DMS53 (cell line): ENCODE results near the gene CAMK1.

Experiments used
- DNase-seq: peaks from one replicate; lab custom pipeline; 2025; lab: John Stamatoyannopoulos, UW

The CAMK1 gene

DNA sequence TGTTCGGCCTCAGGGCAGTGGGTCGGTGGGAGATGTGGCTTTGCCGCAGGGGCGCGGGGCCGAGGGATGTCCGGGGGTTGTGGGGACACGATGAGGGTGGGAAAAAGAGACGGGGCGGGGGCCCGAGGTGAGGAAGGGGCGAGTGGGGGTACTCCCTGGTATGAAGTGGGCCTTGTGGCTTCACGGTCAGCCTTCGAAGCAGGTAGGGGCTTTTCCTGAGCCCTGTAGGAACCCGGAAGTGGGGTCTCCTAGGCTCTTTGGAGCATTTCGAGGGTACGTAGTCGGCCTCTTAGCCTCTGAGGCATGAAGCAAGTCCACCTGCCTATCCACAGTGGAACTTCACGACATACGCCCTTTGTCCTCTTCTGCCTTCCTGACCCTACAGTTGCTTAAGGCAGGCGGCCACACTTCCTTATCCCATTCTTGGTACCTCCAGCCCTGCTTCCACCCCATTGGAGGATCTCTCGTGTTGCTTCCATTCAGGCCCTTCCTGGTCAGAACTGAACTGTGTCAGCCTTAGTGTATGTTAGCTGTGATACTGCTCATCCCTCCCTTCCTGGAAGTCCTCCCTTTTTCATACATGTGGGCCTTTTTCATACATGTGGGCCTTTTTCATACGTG is 23.5 kb upstream of the CAMK1 start:
- peak; percentile 53 for DNase-seq

- DNase-seq = peak; percentile 90
These were observed 22.8 kb upstream of the CAMK1 start, which contains the start of the genes ARPC4 and TADA3 for GRCh38 chr3:9792405-9793160. ARPC4 (plus strand) TSS chr3:9793082; CDS start chr3:9793122, 40 bp downstream. TADA3 (minus strand) TSS chr3:9792473; CDS start chr3:9791466, 1,007 bp downstream.

- DNase-seq = no peak
These were observed 22.1 kb upstream of the CAMK1 start for GRCh38 chr3:9791790-9792404.

DNA sequence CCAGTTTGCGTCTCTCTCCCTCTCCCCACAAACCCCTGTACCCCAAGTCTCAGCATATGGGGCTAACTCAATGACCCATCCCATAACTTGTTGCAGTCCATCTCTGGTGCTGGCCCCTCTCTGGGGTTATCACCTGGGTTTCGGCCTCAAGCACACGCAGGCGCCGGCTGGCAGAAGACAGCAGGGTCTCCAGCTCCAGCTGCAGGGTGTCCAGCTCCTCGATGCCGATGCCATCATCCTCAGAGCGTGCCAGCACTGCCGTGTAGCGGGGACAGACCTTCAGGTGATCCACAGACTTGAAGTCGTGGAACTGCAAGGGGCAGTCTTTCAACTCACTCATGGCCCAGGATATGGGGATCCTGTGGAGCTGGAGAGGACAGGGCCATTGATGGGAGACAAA is 21.4 kb upstream of the CAMK1 start:
- no peak for DNase-seq

DNA sequence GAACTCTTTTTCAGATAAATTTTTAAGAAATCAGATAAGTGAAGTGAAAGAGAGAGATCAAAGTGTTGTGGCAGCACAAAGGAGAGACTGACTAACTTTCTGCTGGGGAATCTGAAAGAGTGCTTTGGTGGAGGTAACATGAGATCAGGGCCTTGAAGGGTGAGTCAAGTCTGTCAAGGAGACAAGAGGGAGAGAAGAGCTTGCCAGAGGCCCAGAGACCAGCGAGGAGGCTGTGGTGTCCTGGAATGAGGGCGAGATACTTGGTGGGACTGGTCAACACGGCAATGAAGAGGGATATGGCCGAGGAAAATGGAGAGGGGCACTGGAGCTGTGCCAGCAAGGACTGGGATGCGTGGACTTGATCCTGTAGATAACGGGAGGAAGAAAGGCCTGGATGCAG is 18.0 kb upstream of the CAMK1 start:
- DNase-seq = no peak

DNA sequence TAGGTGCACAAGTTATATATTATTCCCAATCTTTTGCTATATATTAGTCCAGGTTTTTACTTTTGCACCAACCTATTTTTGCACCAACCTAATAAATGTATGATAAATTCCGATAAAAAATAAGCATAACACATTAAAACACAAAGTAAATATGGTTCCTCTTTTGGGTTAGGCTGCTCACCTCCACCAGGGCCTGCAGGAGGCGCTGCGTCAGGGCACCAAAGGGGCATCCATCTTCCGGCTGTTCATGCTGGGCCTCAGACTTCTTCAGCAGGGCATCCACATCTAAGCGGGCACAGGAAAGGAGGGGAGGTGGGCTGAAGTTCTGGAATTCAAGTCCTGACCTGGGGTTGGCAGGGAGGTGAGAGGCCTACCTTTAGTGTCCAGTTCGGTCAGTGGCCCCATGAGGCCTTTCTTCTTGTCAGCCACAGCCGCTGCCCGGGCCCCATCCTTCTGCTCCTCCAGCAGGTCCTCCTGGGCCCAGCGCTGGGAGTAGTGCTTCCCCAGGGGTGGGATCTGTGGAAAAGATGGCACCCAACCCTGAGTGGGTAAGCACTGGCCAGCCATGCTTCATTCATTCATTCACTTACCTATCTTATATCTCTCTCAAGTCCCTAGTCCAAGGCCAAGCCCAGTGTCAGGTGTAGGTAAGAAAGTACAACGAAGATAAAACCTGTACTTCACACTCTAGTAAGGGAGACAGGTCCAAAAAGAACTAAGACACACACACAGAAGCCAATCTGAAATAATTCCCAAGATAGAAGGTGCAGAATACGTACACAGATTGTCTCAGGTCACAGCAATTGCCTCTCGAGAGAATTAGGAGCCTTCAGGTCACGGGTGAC is 17.3 kb upstream of the CAMK1 start:
- DNase-seq = no peak

GRCh38 chr3:9786209-9786739 is 16.5 kb upstream of the CAMK1 start:
- DNase-seq = no peak

- no peak for DNase-seq
These were observed 15.9 kb upstream of the CAMK1 start for GRCh38 chr3:9785602-9786001.

DNA sequence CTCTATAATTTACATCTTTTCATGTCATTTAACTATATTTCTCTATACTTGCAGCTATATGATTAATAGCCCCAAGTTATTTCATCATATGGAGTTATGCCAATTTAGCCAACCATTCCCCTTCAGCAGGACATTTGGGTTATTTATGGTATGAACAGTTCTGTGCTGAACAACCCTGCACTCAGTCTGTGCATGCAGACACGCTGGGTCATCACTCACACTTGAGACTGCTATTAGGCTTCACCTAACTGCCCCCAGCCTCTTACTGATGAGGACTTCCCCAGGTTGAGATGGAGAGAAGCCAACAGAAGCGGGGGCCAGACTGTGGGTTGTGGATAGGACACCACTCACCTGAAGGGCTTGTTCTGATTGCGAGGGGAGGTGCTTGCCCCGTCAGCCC is 15.2 kb upstream of the CAMK1 start:
- DNase-seq = no peak

GRCh38 chr3:9783954-9784353 is 14.2 kb upstream of the CAMK1 start:
- DNase-seq = no peak

- no peak for DNase-seq
These were observed 13.0 kb upstream of the CAMK1 start for GRCh38 chr3:9782770-9783169.

GRCh38 chr3:9781978-9782603 is 12.3 kb upstream of the CAMK1 start:
- no peak for DNase-seq

DNA sequence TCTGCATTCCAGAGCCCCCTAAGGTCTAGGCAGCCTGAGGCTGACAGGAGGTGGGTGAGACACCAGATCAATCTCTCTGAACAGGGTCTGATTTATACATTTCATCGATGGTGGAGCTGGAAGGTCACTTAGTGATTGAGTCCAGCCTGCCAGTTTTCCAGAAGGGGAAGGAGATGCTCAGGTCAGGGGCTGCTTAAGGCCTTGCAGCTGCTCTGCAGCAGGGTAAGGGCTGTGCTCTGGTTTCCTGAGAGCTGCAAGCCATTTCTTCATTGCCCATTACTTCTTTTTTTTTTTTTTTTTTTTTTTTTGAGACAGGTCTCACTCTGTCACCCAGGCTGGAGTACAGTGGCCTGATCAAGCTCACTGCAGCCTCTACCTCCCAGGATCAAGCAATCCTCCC is 11.8 kb upstream of the CAMK1 start:
- no peak for DNase-seq

GRCh38 chr3:9780910-9781309 is 11.2 kb upstream of the CAMK1 start:
- DNase-seq = no peak

GRCh38 chr3:9780458-9780812 is 10.7 kb upstream of the CAMK1 start:
- DNase-seq = no peak

GRCh38 chr3:9779721-9780457 is 10.1 kb upstream of the CAMK1 start:
- DNase-seq = no peak

DNA sequence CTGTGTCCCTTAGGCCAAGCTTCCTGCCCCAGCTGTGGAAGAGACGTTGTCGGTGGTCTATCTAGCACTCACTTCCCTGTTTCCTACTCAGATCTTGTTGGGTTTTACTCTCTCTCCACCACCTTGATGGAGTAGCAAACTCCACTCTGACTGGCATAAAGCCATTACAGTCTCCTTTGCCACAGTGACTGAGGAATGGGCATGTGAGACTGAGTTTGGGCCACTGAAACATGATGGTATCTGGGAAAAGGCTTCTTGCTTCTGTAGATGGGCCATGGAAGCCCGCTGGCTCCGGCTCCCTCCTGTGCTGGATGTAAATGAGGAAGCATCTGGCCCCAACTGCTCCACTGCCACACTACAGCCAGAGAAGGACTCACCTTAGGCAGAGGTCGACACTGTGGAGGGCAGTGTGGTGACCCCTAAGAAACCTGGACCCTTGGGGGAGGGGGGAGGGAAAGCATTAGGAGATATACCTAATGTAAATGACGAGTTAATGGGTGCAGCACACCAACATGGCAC is 9.4 kb upstream of the CAMK1 start:
- no peak for DNase-seq

DNA sequence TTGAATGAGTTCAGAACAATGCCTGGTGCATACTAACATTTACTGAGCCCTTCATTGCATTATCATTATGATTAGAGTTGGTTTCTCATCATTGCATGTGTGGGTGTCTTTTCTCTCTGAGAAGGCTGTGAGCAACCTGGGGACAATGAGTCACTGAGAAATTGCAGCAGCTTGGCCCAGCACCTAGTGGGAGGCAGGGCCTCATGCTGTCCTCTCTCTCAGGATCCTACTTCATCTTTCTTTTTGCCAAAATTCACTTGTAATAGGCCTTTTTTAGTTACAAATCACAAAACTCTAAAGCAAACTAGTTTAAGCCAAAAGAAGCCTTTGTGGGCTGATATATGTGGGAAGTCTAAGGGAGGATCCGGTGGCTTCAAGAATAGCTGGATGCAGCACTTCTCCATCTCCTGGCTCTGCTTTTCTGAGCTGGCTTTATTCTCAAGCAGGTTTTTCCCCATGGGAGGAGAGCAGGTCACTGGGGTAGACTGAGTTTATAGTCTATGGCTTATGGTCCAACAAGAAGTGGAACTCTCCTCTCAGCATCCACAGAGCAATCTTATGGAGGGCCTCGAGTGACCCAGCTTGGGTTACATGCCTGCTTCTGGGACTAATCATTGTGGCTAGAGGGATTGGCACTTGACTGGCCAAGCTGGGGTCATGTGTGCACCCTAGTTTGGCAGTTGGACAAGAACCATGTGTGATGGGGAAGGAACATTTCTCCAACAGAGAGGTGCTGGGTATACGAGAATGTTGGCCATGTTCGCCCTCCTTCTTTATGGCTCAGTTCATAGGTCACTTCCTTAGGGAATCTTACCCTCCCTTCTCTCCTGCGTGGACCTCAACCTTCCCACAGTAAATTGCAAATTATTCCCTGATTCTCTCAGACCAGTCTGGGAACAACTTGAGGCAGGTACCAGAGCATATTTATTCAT is 8.7 kb upstream of the CAMK1 start:
- no peak for DNase-seq

- DNase-seq = no peak
These were observed 7.9 kb upstream of the CAMK1 start for GRCh38 chr3:9777694-9778021.
